ENCODE measurements around the gene MSRB3.

- TF ChIP-seq POLR2AphosphoS5 (IDR thresholded peaks at IDR 0.05): no peak
- TF ChIP-seq, protein P1, sequence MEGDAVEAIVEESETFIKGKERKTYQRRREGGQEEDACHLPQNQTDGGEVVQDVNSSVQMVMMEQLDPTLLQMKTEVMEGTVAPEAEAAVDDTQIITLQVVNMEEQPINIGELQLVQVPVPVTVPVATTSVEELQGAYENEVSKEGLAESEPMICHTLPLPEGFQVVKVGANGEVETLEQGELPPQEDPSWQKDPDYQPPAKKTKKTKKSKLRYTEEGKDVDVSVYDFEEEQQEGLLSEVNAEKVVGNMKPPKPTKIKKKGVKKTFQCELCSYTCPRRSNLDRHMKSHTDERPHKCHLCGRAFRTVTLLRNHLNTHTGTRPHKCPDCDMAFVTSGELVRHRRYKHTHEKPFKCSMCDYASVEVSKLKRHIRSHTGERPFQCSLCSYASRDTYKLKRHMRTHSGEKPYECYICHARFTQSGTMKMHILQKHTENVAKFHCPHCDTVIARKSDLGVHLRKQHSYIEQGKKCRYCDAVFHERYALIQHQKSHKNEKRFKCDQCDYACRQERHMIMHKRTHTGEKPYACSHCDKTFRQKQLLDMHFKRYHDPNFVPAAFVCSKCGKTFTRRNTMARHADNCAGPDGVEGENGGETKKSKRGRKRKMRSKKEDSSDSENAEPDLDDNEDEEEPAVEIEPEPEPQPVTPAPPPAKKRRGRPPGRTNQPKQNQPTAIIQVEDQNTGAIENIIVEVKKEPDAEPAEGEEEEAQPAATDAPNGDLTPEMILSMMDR (IDR thresholded peaks at IDR 0.05): no peak
Observed at GRCh38 chr12:65300097-65300496, 21.6 kb downstream of the MSRB3 start.

Data from gastroesophageal sphincter (tissue), 3 donors.